Panc1 (cell line): Measurements from ENCODE around the gene HUNK.

Experiments
- REST ChIP-seq, 2 experiments: IDR thresholded peaks; 2 replicates each; pipeline ENCODE4 v1.6.1; 2011 to 2012; ENCODE audit warnings: low read depth in 2 of 2, control low read depth in 1 of 2, low read length in 1 of 2, mild to moderate bottlenecking in 1 of 2, moderate library complexity in 1 of 2; ENCODE audit not compliant: insufficient read depth in 1 of 2
- SIN3A ChIP-seq: IDR thresholded peaks from 2 replicates; pipeline ENCODE4 v1.6.1; 2012; ENCODE audit warnings: low read depth, mild to moderate bottlenecking, low read length, moderate library complexity, borderline replicate concordance; ENCODE audit not compliant: insufficient read depth
- TF ChIP-seq, protein P1 (sequence below): fragments of 450-650 bp; IDR thresholded peaks from 2 replicates; pipeline ENCODE4 v1.5.1; 2017; ENCODE audit warnings: mild to moderate bottlenecking

DNA sequence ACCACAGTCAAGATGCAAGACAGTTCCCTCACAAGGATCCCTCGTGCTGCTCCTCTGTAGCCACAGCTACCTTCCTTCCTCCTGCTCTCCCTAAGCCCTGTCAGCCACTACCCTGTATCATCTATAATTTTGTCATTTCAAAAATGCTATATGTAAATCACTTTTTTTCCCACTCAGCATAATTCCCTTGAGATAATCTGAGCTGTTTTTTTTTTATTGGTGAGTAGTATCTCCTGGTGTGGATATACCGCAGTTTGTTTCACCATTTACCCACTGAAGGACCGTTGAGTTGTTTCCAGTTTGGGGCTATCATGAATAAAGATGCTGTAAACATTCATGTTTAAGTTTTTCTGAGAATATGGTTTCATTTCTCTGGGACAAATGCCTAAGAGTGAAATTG is 88.2 kb downstream of the HUNK start:
- TF ChIP-seq, protein P1, sequence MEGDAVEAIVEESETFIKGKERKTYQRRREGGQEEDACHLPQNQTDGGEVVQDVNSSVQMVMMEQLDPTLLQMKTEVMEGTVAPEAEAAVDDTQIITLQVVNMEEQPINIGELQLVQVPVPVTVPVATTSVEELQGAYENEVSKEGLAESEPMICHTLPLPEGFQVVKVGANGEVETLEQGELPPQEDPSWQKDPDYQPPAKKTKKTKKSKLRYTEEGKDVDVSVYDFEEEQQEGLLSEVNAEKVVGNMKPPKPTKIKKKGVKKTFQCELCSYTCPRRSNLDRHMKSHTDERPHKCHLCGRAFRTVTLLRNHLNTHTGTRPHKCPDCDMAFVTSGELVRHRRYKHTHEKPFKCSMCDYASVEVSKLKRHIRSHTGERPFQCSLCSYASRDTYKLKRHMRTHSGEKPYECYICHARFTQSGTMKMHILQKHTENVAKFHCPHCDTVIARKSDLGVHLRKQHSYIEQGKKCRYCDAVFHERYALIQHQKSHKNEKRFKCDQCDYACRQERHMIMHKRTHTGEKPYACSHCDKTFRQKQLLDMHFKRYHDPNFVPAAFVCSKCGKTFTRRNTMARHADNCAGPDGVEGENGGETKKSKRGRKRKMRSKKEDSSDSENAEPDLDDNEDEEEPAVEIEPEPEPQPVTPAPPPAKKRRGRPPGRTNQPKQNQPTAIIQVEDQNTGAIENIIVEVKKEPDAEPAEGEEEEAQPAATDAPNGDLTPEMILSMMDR = no peak
- TF ChIP-seq SIN3A (no peak), REST (IDR thresholded peaks at IDR 0.05; ENCODE audit: insufficient read depth in 1 of 2, low read depth in 2 of 2, low read length in 1 of 2) (no peak)
